HG03469 (cell line): ENCODE results near the gene UBXN2A.
A peak's percentile ranks its signal among the peaks of the same experiment; 100 is the strongest.
"Not testable (repeated sequence)": the region's sequence is repeated elsewhere in the genome, so short reads cannot be mapped to it uniquely, and the experiment has no call there.

ENCODE experiments used
- ATAC-seq: cut with Tn5 transposase; IDR thresholded peaks from one replicate; pipeline ENCODE4 v1.9.1; 2021; ENCODE audit warnings: mild to moderate bottlenecking, moderate library complexity, moderate number of reproducible peaks; ENCODE audit not compliant: unreplicated experiment

The UBXN2A gene

DNA sequence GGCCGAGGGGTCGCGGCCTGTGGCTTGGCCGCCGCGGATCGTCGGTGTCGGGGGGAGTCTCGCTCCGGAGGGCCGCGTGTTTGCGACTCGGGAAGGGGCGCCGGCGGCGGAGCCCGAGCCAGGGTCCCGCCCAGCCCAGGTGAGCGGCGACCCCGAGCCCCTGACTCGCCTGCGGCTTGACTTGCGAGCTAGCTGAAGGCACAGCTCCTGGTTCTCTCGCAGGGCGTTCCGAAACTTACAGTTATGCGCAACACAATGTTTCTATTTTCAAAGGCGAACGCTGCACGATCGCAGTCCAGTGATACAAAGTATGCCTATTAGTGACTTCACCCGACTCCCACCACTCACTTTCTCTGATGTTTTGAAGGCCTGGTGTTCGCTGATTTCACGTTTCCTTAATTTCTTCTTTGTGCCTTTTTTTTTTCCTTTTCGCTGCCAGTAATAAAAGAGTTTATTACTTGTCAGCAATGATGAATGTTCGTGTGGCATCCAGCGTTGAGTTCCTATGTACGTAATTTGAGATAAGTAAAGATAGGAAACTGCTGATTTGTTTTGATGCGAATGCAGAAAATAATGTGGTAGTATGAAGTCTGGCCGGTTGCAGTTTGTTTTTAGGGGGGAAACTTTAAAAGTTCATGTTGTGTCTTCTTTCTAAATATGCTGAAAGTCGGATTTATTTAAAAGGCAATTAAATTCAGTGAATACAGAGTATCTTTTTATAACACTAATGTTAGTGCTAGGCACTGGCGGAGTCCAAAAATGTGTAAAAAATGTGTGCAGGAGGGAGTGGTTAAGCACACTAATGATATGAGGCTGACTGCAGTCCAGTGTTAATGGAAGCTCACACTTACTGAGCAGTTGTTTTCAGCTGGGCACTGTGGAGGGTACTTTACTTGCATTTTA lies 706 bp downstream of the UBXN2A start:
- peak; percentile 45 for ATAC-seq

DNA sequence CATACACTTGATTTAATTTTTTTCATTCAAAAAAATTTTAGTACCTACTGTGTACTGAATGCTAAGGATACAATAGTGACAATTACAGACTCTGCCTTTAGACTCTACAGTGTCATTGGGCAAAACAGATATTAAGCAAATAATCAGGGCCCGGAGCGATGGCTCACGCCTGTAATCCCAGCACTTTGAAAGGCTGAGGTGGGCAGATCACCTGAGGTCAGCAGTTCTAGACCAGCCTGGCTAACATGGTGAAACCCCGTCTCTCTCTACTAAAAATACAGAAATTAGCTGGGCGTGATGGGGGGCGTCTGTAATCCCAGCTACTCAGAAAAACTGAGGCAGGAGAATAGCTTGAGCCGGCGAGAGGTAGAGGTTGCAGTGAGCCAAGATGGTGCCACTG lies 1.4 kb downstream of the UBXN2A start:
- ATAC-seq = no peak

DNA sequence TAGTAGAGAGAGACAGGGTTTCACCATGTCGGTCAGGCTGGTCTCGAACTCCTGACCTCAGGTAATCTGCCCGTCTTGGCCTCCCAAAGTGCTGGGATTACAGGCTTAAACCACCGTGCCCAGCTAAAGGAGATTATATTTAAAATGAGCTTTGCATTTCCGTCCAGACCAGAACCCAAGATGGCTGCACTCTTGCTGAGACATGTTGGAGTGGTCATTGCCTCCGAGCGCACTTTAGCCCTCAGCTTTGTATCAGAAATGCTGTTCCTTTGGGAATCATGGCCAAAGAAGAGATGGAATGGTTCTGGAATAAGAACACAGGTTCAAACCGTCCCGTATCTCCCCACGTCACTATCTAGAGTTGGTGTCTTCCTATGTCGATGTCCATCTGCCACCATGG lies 3.4 kb downstream of the UBXN2A start:
- no peak for ATAC-seq

- no peak for ATAC-seq
Observed at GRCh38 chr2:23944527-23944926, 4.3 kb downstream of the UBXN2A start.

GRCh38 chr2:23944976-23945375 lies 4.7 kb downstream of the UBXN2A start:
- no peak for ATAC-seq

DNA sequence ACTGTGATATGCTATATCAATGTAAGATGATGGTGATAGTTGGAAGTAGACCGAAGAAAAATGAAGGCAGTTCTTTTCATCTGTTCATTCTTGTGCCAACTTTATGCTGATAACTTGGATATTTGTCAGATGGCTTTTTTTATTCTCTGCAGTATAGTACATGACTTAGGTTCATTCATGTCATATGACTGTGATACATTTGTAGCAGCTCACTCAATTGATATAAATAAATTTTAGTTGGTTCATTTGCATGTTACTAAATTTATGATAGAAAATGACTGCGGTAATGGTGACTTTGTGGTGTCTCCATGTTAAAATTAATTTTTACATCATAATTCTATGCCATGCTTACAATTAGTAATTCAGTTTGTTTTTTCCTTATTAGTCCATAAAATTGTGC lies 7.1 kb downstream of the UBXN2A start:
- no peak for ATAC-seq

- ATAC-seq = not testable (repeated sequence)
Observed at GRCh38 chr2:23952558-23952957, 12.3 kb downstream of the UBXN2A start.

DNA sequence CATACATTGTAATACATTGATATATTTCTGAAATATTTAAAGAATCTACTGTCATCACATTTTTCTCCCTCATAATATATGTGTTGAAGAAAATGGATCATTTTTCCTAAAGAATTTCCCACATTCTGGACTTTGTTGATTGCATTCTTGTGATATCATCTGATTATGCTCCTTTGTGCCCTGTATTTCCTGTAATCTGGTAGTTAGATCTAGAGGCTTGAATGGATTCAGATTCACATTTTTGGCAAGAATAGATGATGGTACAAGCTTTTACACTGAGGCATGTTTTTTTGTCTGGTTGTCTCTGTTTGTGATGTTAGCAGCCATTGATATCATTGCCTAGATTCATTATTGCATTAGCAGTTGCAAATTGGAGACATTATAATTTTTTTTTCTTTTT lies 13.4 kb downstream of the UBXN2A start:
- ATAC-seq = no peak

DNA sequence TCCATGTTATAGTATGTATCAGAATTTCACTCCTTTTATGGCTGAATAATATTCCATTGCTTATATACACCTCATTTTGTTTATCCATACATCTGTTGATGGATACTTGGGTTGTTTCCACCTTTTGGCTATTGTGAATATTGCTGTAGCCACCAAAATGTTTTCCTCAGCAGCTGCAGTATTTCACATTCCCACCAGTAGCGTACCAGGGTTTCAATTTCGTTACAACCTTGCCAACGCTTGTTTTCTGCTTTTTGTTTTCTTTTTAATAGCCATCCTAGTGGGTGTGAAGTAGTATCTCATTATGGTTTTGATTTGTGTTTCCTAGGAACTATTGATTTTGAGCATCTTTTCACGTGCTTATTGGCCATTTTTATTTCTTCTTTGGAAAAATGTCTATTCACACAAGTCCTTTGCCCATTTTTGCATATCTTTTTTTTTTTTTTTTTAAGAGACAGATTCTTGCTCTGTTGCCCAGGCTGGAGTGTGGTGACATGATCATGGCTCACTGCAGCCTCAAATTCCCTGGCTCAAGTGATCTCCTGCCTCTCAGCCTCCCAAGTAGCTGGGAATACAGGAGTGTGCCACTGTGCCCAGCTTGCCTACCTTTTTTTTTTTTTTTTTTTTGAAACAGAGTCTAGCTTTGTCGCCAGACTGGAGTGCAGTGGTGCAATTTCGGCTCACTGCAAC lies 14.2 kb downstream of the UBXN2A start:
- ATAC-seq = no peak

GRCh38 chr2:23967846-23968245 lies 27.6 kb downstream of the UBXN2A start:
- no peak for ATAC-seq

GRCh38 chr2:23976883-23977282 lies 36.6 kb downstream of the UBXN2A start:
- no peak for ATAC-seq

DNA sequence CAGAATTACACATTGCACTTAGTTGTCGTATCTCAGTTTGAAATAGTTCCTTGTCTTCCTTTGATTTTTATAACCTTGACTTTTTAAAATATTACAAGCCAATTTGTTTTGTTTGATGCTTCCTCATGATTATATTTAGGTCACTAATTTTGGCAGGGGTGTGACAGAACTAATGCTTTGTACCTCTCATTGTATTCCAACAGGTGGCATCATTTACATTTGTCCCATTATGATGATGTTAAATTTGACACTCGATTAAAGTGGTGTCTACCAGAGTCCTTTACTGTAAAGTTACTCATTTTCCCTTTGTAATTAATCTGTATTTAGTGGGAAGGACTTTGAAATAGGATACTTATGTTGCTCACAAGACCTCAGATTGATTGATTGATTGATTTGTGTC lies 48.1 kb downstream of the UBXN2A start:
- no peak for ATAC-seq

DNA sequence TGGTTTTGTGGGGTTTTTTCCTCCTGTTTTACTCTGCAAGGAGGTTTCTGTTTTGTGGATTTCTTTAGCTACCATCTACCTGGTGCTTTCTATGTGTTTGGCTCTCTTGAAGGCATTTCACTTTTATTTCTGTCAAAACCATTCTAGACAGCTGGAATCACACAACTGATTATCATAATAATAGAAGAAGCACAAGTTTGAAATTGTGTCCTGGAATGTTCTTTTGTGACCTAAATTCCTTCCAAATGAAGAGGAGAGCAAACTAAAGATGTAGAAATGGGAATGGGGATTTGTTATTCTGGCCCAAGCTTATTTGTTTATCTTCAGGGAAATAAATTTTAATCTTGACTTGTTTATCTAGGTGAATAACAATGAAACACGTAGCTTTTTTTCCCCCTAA lies 52.7 kb downstream of the UBXN2A start:
- no peak for ATAC-seq

- no peak for ATAC-seq
Observed at GRCh38 chr2:23993736-23994269, 53.5 kb downstream of the UBXN2A start.

- no peak for ATAC-seq
Observed at GRCh38 chr2:23994567-23994966, 54.3 kb downstream of the UBXN2A start.

GRCh38 chr2:24007693-24008092 lies 67.4 kb downstream of the UBXN2A start:
- ATAC-seq = no peak

- no peak for ATAC-seq
Observed at GRCh38 chr2:24008672-24009366, 68.6 kb downstream of the UBXN2A start.

- no peak for ATAC-seq
Observed at GRCh38 chr2:24009367-24009679, 69.1 kb downstream of the UBXN2A start.

DNA sequence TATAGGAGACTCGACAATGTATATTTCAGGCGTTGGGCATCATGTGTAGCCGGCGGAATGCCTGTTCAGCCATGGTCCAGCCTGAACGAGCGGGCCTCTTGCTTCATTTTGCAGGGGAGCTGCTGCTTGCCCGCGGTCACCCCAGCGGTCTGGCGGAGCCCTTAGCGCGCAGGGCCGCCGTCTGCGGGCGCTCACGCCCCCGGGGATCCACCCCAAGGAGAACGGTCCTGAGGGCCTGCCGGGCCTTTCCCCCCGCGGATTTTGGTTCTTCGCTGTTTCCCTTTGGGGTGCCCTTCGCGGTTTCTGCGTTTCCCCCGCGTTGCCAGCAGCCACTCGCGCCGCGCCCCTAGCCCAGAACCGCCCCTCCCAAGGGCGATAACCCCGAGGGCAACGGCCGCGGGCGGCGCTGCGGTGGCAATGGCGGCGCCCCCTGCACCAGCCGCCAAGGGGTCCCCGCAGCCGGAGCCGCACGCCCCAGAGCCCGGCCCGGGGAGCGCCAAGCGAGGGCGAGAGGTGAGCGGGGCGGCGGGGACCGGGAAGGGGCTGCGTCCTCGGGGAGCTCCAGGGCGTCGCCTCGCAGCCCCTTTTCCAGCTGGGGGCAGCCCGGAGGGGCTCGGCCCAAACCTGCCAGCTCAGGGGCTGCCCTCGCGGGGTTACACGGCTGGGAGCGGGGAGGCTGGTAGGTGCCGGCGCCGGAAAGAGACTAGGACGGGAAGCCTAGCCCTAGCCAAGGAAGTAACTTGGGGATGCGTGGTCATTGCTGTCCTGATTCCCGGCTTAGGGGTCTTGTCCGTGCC lies 69.6 kb downstream of the UBXN2A start, which contains the start of gene MFSD2B:
TSS of gene MFSD2B (plus strand) at position 406 of the 797 bp plus-strand sequence. CDS start at position 418, 12 bp downstream.
- no peak for ATAC-seq

- ATAC-seq = no peak
Observed at GRCh38 chr2:24010477-24011249, 70.4 kb downstream of the UBXN2A start.
